KMS-11 (cell line): ENCODE results near the gene MON2.

Experiments used
- H2AFZ ChIP-seq: fragments of 200-600 bp; sonication (generic); 2 replicates; pipeline ENCODE4 v1.6.1; 2016; ENCODE audit warnings: antibody characterized with exemption, mixed run types, low read depth
- H3K27ac ChIP-seq: fragments of 200-600 bp; sonication (generic); 2 replicates; pipeline ENCODE4 v1.6.1; 2016; ENCODE audit warnings: mild to moderate bottlenecking, mixed run types
- H3K27me3 ChIP-seq: fragments of 200-600 bp; sonication (generic); 2 replicates; pipeline ENCODE4 v1.6.1; 2017; ENCODE audit warnings: mild to moderate bottlenecking, low read depth, mixed run types, moderate library complexity; ENCODE audit not compliant: insufficient read depth
- H3K36me3 ChIP-seq: fragments of 200-600 bp; sonication (generic); 2 replicates; pipeline ENCODE4 v1.6.1; 2017; ENCODE audit warnings: mild to moderate bottlenecking, mixed run types; ENCODE audit not compliant: insufficient read depth
- H3K4me1 ChIP-seq: fragments of 200-600 bp; sonication (generic); 2 replicates; pipeline ENCODE4 v1.6.1; 2016; ENCODE audit warnings: mild to moderate bottlenecking, low read depth, mixed run types; ENCODE audit not compliant: poor library complexity, severe bottlenecking
- H3K4me2 ChIP-seq: fragments of 200-600 bp; sonication (generic); 2 replicates; pipeline ENCODE4 v1.7.0; 2016; ENCODE audit warnings: mild to moderate bottlenecking, mixed run types
- H3K4me3 ChIP-seq: fragments of 200-600 bp; sonication (generic); IDR thresholded peaks from 2 replicates; pipeline ENCODE4 v1.6.1; 2017; ENCODE audit warnings: low read depth, low read length, mixed read lengths; ENCODE audit not compliant: insufficient read depth
- H3K79me2 ChIP-seq: fragments of 200-600 bp; sonication (generic); 2 replicates; pipeline ENCODE4 v1.6.1; 2016; ENCODE audit warnings: low read depth, mixed run types; ENCODE audit not compliant: insufficient read depth
- H3K9ac ChIP-seq: fragments of 200-600 bp; sonication (generic); 2 replicates; pipeline ENCODE4 v1.6.1; 2016; ENCODE audit warnings: mild to moderate bottlenecking, mixed run types
- H4K20me1 ChIP-seq: fragments of 200-600 bp; sonication (generic); 2 replicates; pipeline ENCODE4 v1.6.1; 2016; ENCODE audit warnings: mild to moderate bottlenecking, mixed run types; ENCODE audit not compliant: insufficient read depth
- TF ChIP-seq, protein P1 (sequence below): fragments of 200-600 bp; sonication (generic); conservative IDR thresholded peaks from 2 replicates; pipeline ENCODE4 v1.6.1; 2017; ENCODE audit warnings: low read depth, mild to moderate bottlenecking, antibody characterized with exemption, low read length, moderate library complexity, mixed read lengths

MON2 gene

DNA sequence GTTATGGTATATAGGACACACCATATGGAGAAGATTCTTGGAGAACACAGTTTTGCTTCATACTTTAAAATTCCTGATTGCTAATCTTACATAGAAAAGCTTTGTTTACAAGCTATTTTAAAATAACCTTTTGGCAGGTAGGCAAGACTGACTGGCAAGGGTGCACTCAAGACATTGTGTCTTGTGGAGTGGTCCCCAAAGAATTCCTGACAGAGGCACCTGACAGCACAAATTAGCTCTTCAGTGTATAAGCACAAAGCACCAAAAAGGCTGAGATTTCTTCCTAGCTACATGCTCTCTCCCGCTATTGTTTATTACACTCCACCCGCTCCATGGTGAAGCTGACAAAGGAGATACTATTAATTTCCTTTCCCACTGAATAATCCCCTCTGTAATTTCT lies 139.4 kb downstream of the MON2 start:
- H3K4me1 ChIP-seq: peaks cover 26% of the 10 kb centered on the region
- H2AFZ ChIP-seq: no peak overlapping the region
- H3K36me3 ChIP-seq: no peaks in the 10 kb centered on the region
- TF ChIP-seq, protein P1, sequence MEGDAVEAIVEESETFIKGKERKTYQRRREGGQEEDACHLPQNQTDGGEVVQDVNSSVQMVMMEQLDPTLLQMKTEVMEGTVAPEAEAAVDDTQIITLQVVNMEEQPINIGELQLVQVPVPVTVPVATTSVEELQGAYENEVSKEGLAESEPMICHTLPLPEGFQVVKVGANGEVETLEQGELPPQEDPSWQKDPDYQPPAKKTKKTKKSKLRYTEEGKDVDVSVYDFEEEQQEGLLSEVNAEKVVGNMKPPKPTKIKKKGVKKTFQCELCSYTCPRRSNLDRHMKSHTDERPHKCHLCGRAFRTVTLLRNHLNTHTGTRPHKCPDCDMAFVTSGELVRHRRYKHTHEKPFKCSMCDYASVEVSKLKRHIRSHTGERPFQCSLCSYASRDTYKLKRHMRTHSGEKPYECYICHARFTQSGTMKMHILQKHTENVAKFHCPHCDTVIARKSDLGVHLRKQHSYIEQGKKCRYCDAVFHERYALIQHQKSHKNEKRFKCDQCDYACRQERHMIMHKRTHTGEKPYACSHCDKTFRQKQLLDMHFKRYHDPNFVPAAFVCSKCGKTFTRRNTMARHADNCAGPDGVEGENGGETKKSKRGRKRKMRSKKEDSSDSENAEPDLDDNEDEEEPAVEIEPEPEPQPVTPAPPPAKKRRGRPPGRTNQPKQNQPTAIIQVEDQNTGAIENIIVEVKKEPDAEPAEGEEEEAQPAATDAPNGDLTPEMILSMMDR: no peak
- H3K4me2 ChIP-seq: no peak overlapping the region
- no peaks in the 10 kb centered on the region for H3K27me3 ChIP-seq
- no peak overlapping the region for H3K4me3 ChIP-seq
- H4K20me1 ChIP-seq: no peaks in the 10 kb centered on the region
- H3K79me2 ChIP-seq: peaks cover 26% of the 10 kb centered on the region
- H3K27ac ChIP-seq: no peak overlapping the region
- H3K9ac ChIP-seq: no peak overlapping the region

DNA sequence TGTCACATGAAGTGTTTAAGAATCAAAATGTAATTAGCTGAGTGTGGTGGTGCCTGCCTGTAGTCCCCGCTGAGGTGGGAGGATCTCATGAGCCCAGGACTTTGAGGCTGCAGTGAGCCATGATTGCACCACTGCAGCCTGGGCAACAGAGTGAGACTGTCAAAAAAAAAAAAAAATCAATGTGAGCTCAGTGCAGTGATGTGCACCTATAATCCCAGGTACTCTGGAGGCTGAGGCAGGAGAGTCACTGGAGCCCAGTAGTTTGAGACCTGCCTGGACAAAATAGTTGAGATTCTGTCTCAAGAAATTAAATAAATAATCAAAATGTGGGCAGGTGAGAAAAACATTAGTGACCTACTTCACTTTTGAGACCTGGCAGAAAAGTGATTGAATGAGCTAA lies 140.0 kb downstream of the MON2 start:
- H3K4me3 ChIP-seq: no peak overlapping the region
- H4K20me1 ChIP-seq: no peaks in the 10 kb centered on the region
- no peaks in the 10 kb centered on the region for H3K36me3 ChIP-seq
- H3K4me2 ChIP-seq: no peak overlapping the region
- peaks cover 19% of the 10 kb centered on the region for H3K4me1 ChIP-seq
- TF ChIP-seq, protein P1: no peak
- no peak overlapping the region for H3K27ac ChIP-seq
- H2AFZ ChIP-seq: no peak overlapping the region
- H3K79me2 ChIP-seq: peaks cover 26% of the 10 kb centered on the region
- H3K9ac ChIP-seq: no peak overlapping the region
- H3K27me3 ChIP-seq: no peaks in the 10 kb centered on the region

DNA sequence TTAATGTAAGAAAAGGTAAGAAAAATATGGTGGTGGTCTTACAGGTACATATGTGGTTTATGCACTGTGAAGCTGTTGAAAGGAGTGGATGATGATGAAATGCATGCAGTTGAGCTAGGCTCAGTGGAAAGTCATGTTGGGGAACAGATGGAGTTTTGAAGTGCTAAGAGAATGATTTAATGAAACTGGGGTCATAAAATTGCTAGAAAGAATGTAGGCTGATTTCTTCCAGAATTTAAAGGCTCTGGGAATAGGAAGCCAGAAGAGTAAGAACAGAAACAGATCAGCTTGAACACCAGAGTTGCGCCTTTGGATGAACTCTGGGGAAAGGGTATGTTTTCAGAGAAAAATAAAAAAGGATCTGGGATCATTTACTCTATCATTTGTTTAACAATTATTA lies 146.5 kb downstream of the MON2 start:
- Histone ChIP-seq H3K27ac (no peak overlapping the region), H3K4me3 (no peak overlapping the region), H2AFZ (no peak overlapping the region), H3K9ac (no peak overlapping the region), H3K36me3 (no peaks in the 10 kb centered on the region), H3K27me3 (no peaks in the 10 kb centered on the region), H3K79me2 (no peaks in the 10 kb centered on the region), H3K4me2 (no peak overlapping the region), H3K4me1 (peaks cover 4% of the 10 kb centered on the region), H4K20me1 (no peaks in the 10 kb centered on the region)
- TF ChIP-seq, protein P1: no peak

DNA sequence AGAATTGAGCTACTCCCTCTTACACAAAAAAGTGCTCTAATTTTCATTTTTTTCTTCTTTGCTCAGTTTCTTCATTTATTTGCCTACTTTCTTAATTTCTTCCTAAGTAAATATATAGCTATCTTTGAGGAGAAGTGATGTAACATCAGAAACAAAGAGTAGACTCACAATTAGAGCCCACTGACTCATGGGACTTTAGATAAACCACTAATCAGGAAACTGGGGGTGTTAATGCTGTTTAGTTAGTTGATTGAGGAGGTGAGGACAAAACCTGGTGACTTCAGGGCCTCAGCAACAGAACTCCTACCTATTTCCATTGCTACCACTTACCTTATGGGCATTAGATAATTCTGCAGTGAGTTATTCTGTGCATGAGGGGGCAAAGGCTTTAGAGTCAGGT lies 151.7 kb downstream of the MON2 start:
- Histone ChIP-seq H3K79me2 (no peaks in the 10 kb centered on the region), H3K9ac (no peak overlapping the region), H3K36me3 (no peaks in the 10 kb centered on the region), H3K4me2 (no peak overlapping the region), H3K27me3 (no peaks in the 10 kb centered on the region), H3K4me3 (no peak overlapping the region), H2AFZ (no peak overlapping the region), H4K20me1 (no peaks in the 10 kb centered on the region), H3K27ac (no peak overlapping the region), H3K4me1 (no peaks in the 10 kb centered on the region)
- TF ChIP-seq, protein P1: no peak

DNA sequence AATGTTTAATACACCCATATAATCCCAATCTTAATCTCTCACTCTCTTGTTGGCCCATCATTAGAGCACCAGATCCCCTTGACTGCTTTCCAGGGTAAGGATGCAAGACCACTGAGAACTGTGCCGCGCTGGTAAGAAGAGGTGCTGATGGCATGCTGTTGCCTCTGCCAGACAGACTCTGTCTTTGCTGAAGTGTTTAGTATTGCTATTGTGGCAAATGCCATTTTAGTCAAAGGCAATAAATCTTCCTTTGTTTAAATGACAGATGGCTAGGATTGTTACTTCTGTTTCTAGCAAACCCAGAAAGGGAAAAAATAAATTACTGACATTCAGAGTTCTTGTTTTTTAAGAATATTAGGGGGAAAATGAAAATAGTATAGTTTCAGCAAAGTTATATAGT lies 152.3 kb downstream of the MON2 start:
- Histone ChIP-seq H4K20me1 (no peaks in the 10 kb centered on the region), H3K79me2 (no peaks in the 10 kb centered on the region), H3K27me3 (no peaks in the 10 kb centered on the region), H3K4me1 (no peaks in the 10 kb centered on the region), H2AFZ (no peak overlapping the region), H3K4me2 (no peak overlapping the region), H3K4me3 (no peak overlapping the region), H3K9ac (no peak overlapping the region), H3K27ac (no peak overlapping the region), H3K36me3 (no peaks in the 10 kb centered on the region)
- TF ChIP-seq, protein P1: no peak
